Fibroblast of the aortic adventitia (primary cell): ENCODE measurements around the gene MINDY2. TPM values are rescaled to one million over a fixed set of nuclear protein-coding genes. Genes with fewer than 3 reads are reported as not detected.
"Not testable (repeated sequence)": the region's sequence is repeated elsewhere in the genome, so short reads cannot be mapped to it uniquely, and the experiment has no call there.

Experiments
- DNase-seq: peaks from one replicate; pipeline ENCODE4 v3.0.0-alpha.2; 2010; ENCODE audit warnings: low read depth
- H3K4me3 ChIP-seq: 2 replicates; pipeline ENCODE4 v1.5.1; 2011; ENCODE audit warnings: low read depth, mild to moderate bottlenecking, control low read depth, low read length, moderate library complexity
- CTCF ChIP-seq: IDR thresholded peaks from 2 replicates; pipeline ENCODE4 v1.5.1; 2011; ENCODE audit warnings: mild to moderate bottlenecking, low read length, control low read depth, inconsistent platforms; ENCODE audit not compliant: insufficient read depth
- total RNA-seq: library from RNA; depleted of rRNA; stranded (reverse); fragments of >200 nt; gene quantifications from 2 replicates; pipeline ENCODE4 v1.2.3, GENCODE V29; 2012; ENCODE audit warnings: low replicate concordance

MINDY2 gene
- total RNA-seq, 1 donor = 25.8 TPM

DNA sequence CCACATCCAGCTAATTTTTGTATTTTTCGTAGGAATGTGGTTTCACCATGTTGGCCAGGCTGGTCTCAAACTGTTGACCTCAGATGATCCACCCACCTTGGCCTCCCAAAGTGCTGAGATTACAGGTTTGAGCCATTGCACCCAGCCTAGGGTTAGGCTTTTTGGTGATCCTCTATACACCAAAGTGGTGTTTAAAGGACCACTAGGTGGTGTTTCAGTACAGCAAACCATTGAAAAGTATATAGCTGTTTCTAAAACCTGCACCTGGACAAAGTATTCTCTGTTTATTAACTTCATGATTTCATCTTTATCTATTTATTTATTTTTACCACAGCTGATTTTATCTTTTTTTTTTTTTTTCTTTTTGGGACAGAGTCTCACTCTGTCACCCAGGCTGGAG is 68.4 kb downstream of the MINDY2 start:
- TF ChIP-seq CTCF = peak; percentile 28
- H3K4me3 ChIP-seq = no peak overlapping the region
- DNase-seq = peak; percentile 11

- no peak for TF ChIP-seq CTCF
- H3K4me3 ChIP-seq = no peak overlapping the region
- peak; percentile 69 for DNase-seq
Measured at GRCh38 chr15:58840048-58840447, 68.9 kb downstream of the MINDY2 start.

DNA sequence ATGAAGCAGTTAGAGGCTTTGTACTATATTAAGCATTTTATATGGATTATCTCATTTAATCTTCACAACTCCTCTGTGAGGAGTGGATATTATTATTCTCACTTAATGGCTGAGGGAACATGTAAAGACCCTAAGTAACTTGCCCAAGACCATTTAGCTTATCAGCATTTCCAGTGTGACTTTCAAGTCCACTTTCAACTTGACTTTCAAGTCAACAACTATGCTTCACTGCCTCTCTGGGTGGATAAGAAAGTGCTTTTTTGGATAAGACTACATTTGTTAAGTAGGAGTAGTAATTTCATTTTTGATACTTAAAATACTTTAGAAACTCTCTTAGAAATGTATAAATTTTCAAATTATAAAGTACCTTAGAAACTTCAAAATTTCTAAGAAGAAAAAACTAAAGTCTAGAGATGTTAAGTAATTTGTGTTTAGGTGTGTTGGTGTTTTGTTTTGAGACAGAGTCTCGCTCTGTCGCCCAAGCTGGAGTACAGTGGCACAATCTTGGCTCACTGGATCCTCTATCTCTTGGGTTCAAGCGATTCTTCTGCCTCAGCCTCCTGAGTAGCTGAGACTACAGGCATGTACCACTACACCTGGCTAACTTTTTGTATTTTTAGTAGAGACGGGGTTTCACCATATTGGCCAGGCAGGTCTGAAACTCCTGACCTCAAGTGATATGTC is 71.8 kb downstream of the MINDY2 start:
- no peak for DNase-seq
- no peak for TF ChIP-seq CTCF
- no peak overlapping the region for H3K4me3 ChIP-seq

DNA sequence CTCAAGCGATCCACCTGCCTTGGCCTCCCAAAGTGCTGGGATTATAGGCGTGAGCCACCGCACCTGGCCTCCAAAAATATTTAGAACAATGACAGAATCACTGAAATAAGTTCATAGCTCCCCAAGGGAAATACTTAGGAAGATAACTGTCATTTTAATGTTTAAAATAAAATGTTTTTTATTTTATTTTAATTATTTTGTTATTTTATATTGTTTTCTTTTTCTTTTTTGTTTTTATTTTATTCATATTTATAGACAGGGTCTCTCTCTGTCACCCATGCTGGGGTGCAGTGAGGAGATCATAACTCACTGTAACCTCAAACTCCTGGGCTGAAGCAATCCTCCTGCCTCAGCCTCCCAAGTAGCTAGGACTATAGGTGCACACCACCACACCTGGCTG is 80.1 kb downstream of the MINDY2 start:
- DNase-seq, H3K4me3 ChIP-seq: not testable (repeated sequence)

DNA sequence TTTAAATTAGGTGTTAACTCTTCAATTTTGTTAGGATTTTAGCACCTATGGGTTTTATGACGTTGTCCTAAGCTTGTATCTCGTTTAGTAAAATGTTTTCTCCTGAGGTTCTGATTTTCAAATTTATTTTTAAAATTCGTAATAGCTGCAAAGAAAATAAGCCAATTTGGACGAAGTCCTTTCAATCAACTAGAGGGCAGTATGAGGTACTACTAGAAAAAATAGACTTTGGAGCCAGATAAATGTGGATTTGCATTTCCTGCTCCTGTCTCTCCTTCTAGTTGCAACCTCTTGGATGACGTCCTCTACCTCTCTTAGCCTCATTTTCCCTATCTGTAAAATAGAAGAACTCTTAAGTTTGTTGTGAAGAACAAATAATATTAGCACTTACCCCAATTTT is 81.2 kb downstream of the MINDY2 start:
- DNase-seq = no peak
- no peak for TF ChIP-seq CTCF
- H3K4me3 ChIP-seq = no peak overlapping the region

DNA sequence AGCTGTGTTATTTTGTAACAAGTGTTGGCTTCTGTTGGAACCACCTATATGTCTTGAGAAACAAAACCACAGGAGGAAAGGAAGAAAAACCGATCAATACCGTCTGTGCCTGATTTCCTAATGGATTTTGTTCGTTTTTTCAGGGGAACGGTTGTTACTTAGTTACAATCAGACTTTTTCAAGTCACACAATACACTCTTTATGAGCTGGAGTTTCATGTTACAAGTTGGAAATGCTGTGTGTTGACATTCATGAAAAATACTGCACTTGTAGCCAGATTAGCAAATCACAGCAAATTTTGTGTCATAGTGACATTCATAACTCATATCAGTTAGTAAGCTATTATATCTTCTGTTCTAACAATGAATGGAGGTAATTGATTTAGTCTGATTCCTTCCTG is 83.5 kb downstream of the MINDY2 start:
- H3K4me3 ChIP-seq = no peak overlapping the region
- no peak for DNase-seq
- TF ChIP-seq CTCF = no peak

DNA sequence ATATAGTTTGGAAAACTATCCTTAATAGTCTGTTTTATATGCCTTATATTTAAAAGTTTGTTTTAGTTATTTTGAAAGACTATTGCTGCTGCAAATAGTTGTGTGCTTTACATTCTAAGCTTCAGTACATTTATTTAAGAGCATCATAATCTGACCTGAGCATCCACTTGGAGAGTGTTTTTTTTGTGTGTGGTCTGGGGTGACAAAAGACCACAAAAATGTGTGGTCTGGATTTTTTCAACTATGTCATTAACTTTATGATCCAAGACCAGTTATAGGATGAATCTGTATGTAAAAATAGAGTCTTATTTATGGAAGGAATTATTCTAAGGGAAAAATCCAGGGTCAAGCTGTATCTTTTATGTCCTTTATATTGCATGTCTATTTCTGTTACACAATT is 85.0 kb downstream of the MINDY2 start:
- H3K4me3 ChIP-seq = no peak overlapping the region
- no peak for TF ChIP-seq CTCF
- peak; percentile 21 for DNase-seq

GRCh38 chr15:58856621-58857020 is 85.5 kb downstream of the MINDY2 start:
- DNase-seq = not testable (repeated sequence)

More at GRCh38 chr15:58856621-58857020, 85.5 kb downstream of the MINDY2 start:
- H3K4me3 ChIP-seq = not testable (repeated sequence)
